ENCODE results near the gene NCAM1. TPM values are rescaled to one million over a fixed set of nuclear protein-coding genes. Genes with fewer than 3 reads are reported as not detected.

Gene NCAM1
- total RNA-seq, 4 donors from 2014 or later, result 56.3 to 193 (median 70.2) TPM

DNA sequence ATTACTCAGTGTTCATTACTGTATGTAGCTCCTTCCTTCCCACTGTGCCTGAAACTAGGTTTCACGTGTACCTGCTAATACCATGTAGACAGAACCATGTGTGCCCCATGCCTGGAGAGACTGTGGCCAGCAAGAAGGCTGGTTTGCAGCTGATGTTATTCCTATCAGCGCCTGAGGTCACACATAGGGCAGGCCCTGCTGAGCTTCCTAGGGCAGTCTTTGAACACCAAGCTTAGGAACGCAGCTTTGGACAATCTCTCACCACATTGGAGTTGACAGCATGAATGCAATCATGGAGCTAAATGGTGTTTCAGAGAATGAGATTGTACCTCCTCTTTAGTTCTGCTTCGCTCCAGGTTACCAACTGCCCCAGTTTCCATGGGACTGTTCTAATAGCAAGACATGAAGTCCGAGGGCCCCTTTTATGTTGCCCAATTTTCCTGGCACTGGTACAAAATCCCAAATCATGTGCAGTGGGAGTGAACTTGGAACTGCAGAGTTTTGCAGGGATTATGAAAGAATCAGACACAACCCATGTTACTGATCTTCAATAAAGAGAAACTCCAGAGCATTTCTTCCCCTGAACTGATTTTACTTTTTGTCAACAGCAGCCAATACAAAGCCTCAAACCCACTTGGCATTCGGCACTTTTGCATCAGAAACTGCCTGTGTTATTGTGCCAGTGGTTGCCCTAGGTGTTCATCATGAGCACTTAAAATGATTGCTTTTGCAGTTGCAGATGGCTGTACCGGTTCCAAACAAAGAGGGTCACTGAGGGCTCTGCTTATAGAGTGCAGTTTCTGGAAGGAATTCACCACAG lies 199.0 kb downstream of the NCAM1 start:
- no peaks in the 10 kb centered on the region for H3K27me3 ChIP-seq

DNA sequence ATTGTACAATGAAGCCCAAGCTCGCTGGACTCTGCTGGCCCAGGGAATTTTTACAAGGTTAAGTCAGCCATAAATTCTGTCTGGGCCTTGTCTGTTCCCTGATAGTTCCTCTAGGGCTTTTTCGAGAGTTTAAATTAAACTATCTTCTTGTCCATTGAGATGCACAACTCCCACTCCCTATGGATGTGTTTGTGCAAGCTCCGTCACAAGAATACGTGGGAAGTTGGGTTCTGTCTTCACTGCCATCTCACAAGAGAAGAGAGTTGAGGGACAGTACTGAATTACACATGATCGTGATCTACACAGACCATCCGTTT lies 199.5 kb downstream of the NCAM1 start:
- Histone ChIP-seq H3K4me1 (peaks cover 0 to 39% (median 28%) of the 10 kb centered on the region in 3 donors), H3K27ac (peak overlapping the region in 1 of 4 donors; percentile 3), H3K27me3 (no peaks in the 10 kb centered on the region), H3K9me3 (no peaks in the 10 kb centered on the region), H3K36me3 (no peaks in the 10 kb centered on the region), H3K4me3 (no peak overlapping the region)
- WGBS, 2 donors (ENCODE audit: low coverage in 1 of 2), result 57 to 61% methylated on average over 4 to 6 of the region's 6 CpGs
- ATAC-seq, result no peak
- TF ChIP-seq, protein P1, sequence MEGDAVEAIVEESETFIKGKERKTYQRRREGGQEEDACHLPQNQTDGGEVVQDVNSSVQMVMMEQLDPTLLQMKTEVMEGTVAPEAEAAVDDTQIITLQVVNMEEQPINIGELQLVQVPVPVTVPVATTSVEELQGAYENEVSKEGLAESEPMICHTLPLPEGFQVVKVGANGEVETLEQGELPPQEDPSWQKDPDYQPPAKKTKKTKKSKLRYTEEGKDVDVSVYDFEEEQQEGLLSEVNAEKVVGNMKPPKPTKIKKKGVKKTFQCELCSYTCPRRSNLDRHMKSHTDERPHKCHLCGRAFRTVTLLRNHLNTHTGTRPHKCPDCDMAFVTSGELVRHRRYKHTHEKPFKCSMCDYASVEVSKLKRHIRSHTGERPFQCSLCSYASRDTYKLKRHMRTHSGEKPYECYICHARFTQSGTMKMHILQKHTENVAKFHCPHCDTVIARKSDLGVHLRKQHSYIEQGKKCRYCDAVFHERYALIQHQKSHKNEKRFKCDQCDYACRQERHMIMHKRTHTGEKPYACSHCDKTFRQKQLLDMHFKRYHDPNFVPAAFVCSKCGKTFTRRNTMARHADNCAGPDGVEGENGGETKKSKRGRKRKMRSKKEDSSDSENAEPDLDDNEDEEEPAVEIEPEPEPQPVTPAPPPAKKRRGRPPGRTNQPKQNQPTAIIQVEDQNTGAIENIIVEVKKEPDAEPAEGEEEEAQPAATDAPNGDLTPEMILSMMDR (IDR thresholded peaks at IDR 0.05), result no peak
- TF ChIP-seq POLR2AphosphoS5 (IDR thresholded peaks at IDR 0.05) (no peak), EP300 (IDR thresholded peaks at IDR 0.05) (no peak), POLR2A (IDR thresholded peaks at IDR 0.05) (no peak)

More for the DNA sequence above, 199.0 kb downstream of the NCAM1 start:
- no peaks in the 10 kb centered on the region for H3K9me3 ChIP-seq
- TF ChIP-seq EP300 (IDR thresholded peaks at IDR 0.05), result no peak
- no peak for TF ChIP-seq POLR2A (IDR thresholded peaks at IDR 0.05)
- TF ChIP-seq, protein P1 (IDR thresholded peaks at IDR 0.05), result no peak
- peak; percentile 31 for TF ChIP-seq POLR2AphosphoS5 (IDR thresholded peaks at IDR 0.05)
- H3K4me1 ChIP-seq, result peaks cover 0 to 39% (median 28%) of the 10 kb centered on the region in 3 donors
- peak overlapping the region in 1 of 4 donors; percentile 3 for H3K27ac ChIP-seq
- H3K4me3 ChIP-seq, result no peak overlapping the region
- ATAC-seq, result no peak
- H3K36me3 ChIP-seq, result no peaks in the 10 kb centered on the region
- WGBS, 2 donors (ENCODE audit: low coverage in 1 of 2), result 65 to 66% methylated on average over 3 to 6 of the region's 7 CpGs

DNA sequence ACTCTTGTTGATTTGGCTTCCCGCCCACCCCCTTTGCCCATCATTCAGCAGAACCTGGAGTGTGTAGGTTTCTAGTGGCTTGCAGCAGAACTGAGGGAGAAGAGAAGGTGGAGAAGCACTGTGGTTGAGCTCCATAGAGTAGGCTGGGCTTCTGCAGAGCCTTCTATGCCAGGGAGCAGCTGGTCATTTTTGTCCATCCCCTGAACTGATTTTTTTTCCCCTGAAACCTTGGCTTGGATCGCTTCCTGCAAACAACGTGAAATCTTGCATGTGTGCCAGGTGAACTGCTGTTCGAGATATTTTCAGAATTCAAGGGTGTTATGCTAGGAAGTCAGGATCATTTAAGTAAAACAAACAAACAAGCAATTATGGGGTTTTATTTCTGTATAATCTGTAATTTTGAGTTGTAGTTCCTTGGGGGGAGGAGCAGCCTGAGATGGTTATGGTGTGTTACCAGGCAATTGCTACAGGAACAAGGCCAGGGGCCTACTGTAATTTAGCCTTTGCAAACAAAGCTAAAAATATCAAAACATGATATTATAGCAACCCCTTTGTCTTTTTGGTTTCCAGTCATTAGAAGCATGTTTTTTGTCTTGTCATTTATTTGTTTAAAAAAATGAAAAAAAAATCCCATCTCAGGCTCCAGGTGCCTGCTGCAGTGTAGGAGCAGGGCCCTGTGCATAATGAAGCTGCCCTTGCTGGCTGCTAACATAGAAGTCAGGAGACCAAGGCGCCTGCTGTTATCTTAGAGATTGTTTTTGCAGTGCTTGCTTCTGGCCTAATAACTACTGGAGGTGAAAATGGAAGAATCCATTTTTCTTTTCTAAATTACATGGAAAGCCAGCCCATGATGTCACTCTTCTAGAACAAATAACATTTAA lies 200.7 kb downstream of the NCAM1 start:
- no peak for TF ChIP-seq POLR2A (IDR thresholded peaks at IDR 0.05)
- TF ChIP-seq, protein P1 (IDR thresholded peaks at IDR 0.05), result no peak
- TF ChIP-seq POLR2AphosphoS5 (IDR thresholded peaks at IDR 0.05), result no peak
- TF ChIP-seq EP300 (IDR thresholded peaks at IDR 0.05), result no peak
- no peaks in the 10 kb centered on the region for H3K9me3 ChIP-seq
- peaks cover 0 to 39% (median 28%) of the 10 kb centered on the region in 3 donors for H3K4me1 ChIP-seq
- H3K27ac ChIP-seq, result peak overlapping the region in 3 of 4 donors; percentile 11 to 61 (median 27)
- WGBS, 2 donors (ENCODE audit: low coverage in 1 of 2), result 6 to 31% methylated on average over 2 to 5 of the region's 5 CpGs
- H3K36me3 ChIP-seq, result no peaks in the 10 kb centered on the region
- H3K27me3 ChIP-seq, result no peaks in the 10 kb centered on the region
- H3K4me3 ChIP-seq, result no peak overlapping the region
- ATAC-seq, result peak; percentile 42

DNA sequence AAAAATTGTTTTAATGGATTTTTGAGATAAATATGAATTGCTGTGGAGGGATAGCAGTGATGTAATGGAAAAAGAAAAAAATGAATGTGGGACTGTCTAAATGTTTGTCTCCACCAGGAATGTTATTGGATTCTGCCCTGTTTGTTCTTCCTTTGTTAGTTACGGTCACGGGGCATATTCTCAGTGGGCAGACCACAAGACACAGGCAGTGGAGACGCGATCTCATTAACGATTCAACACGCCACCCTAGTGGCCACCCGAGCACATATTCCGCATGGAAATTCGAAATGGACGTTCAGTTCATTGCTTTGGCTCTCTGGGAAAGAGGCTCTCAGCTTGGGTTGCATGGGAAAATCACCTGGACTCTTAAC lies 201.4 kb downstream of the NCAM1 start:
- peak; percentile 33 for ATAC-seq
- 33 to 60% methylated on average over 8 to 10 of the region's 10 CpGs for WGBS, 2 donors (ENCODE audit: low coverage in 1 of 2)

More for the DNA sequence above, 201.4 kb downstream of the NCAM1 start:
- no peak for TF ChIP-seq POLR2AphosphoS5 (IDR thresholded peaks at IDR 0.05)
- TF ChIP-seq, protein P1 (IDR thresholded peaks at IDR 0.05), result peak in 3 of 4 experiments; percentile 7 to 44 (median 19)
- no peaks in the 10 kb centered on the region for H3K36me3 ChIP-seq
- peak overlapping the region in 2 of 4 donors; percentile 27 to 61 for H3K27ac ChIP-seq
- no peak overlapping the region for H3K4me3 ChIP-seq
- no peaks in the 10 kb centered on the region for H3K9me3 ChIP-seq
- H3K4me1 ChIP-seq, result peaks cover 0 to 39% (median 28%) of the 10 kb centered on the region in 3 donors
- H3K27me3 ChIP-seq, result no peaks in the 10 kb centered on the region
